Measurements from ENCODE around the gene BRD2.

GRCh38 chr6:32980488-32981038 lies 12.2 kb downstream of the BRD2 start:
- TF ChIP-seq, protein P1, sequence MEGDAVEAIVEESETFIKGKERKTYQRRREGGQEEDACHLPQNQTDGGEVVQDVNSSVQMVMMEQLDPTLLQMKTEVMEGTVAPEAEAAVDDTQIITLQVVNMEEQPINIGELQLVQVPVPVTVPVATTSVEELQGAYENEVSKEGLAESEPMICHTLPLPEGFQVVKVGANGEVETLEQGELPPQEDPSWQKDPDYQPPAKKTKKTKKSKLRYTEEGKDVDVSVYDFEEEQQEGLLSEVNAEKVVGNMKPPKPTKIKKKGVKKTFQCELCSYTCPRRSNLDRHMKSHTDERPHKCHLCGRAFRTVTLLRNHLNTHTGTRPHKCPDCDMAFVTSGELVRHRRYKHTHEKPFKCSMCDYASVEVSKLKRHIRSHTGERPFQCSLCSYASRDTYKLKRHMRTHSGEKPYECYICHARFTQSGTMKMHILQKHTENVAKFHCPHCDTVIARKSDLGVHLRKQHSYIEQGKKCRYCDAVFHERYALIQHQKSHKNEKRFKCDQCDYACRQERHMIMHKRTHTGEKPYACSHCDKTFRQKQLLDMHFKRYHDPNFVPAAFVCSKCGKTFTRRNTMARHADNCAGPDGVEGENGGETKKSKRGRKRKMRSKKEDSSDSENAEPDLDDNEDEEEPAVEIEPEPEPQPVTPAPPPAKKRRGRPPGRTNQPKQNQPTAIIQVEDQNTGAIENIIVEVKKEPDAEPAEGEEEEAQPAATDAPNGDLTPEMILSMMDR (IDR thresholded peaks at IDR 0.05; ENCODE audit: borderline replicate concordance, extremely low read depth, low read length, poor library complexity, severe bottlenecking) = no peak
- no peak for TF ChIP-seq EZH2 (IDR thresholded peaks at IDR 0.05; ENCODE audit: borderline replicate concordance, low read depth, low read length, severe bottlenecking)
